DOHH2 (cell line): ENCODE results near the gene TEX19.

ENCODE experiments used
- EZH2phosphoT487 ChIP-seq: fragments of 200-600 bp; sonication (generic); IDR thresholded peaks from 2 replicates; pipeline ENCODE4 v1.6.1; 2017; ENCODE audit warnings: borderline replicate concordance, mild to moderate bottlenecking, antibody characterized with exemption, low read length, moderate library complexity, mixed read lengths
- TF ChIP-seq, protein P1 (sequence below): fragments of 200-600 bp; sonication (generic); IDR thresholded peaks from one replicate; pipeline ENCODE4 v1.5.1; 2014; ENCODE audit warnings: antibody characterized with exemption, mild to moderate bottlenecking, low read depth, low read length; ENCODE audit not compliant: poor library complexity, severe bottlenecking

DNA sequence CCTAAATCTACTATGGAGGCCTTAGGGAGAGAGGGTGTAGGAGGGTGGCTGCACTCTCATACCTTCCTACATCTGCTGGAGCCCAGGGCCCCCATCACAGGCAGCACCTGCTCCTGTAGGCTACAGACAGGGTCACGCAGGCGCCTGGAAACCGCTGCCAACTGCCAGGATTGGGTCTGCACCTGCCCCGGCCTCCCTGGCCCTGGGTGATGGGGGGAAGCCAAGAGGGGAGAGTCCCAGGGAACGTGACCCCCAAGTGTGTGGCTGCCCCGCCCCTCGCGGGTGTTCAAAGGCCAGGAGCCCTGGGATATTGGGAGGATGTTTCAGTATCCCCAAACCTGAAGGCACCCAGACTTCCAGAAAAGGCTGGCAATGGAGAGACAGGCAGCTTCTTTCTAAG, 5.6 kb upstream of the TEX19 start:
- TF ChIP-seq, protein P1, sequence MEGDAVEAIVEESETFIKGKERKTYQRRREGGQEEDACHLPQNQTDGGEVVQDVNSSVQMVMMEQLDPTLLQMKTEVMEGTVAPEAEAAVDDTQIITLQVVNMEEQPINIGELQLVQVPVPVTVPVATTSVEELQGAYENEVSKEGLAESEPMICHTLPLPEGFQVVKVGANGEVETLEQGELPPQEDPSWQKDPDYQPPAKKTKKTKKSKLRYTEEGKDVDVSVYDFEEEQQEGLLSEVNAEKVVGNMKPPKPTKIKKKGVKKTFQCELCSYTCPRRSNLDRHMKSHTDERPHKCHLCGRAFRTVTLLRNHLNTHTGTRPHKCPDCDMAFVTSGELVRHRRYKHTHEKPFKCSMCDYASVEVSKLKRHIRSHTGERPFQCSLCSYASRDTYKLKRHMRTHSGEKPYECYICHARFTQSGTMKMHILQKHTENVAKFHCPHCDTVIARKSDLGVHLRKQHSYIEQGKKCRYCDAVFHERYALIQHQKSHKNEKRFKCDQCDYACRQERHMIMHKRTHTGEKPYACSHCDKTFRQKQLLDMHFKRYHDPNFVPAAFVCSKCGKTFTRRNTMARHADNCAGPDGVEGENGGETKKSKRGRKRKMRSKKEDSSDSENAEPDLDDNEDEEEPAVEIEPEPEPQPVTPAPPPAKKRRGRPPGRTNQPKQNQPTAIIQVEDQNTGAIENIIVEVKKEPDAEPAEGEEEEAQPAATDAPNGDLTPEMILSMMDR: no peak
- no peak for TF ChIP-seq EZH2phosphoT487
